HuH-7 (cell line): ENCODE results near the gene SNPH.
"Not testable (repeated sequence)": the region's sequence is repeated elsewhere in the genome, so short reads cannot be mapped to it uniquely, and the experiment has no call there.

Source experiments
- DNase-seq: peaks from one replicate; pipeline ENCODE4 v3.0.0; 2011; ENCODE audit warnings: low spot score

SNPH gene

GRCh38 chr20:1266167-1266973, at the start of gene SNPH:
SNPH (plus strand) TSS chr20:1266294; CDS start chr20:1296240, 29,946 bp downstream.
- DNase-seq: peak; percentile 64

GRCh38 chr20:1216527-1217427, 49.3 kb upstream of the SNPH start:
- DNase-seq: not testable (repeated sequence)

- DNase-seq: not testable (repeated sequence)
Observed at GRCh38 chr20:1222750-1223149, 43.3 kb upstream of the SNPH start.

- no peak for DNase-seq
Observed at GRCh38 chr20:1224205-1224890, 41.7 kb upstream of the SNPH start.

- DNase-seq: peak; percentile 93
Observed at GRCh38 chr20:1225263-1225782, 40.8 kb upstream of the SNPH start.

GRCh38 chr20:1225783-1226654, 40.1 kb upstream of the SNPH start, which contains the start of gene RAD21L1:
RAD21L1 (plus strand) TSS chr20:1226044; CDS start chr20:1228454, 2,410 bp downstream.
- peak; percentile 70 for DNase-seq

GRCh38 chr20:1229541-1229940, 36.6 kb upstream of the SNPH start:
- no peak for DNase-seq

GRCh38 chr20:1232286-1233111, 33.6 kb upstream of the SNPH start:
- no peak for DNase-seq

GRCh38 chr20:1240549-1240948, 25.5 kb upstream of the SNPH start:
- DNase-seq: no peak

GRCh38 chr20:1241456-1241855, 24.6 kb upstream of the SNPH start:
- no peak for DNase-seq

- no peak for DNase-seq
Observed at GRCh38 chr20:1242099-1242498, 24.0 kb upstream of the SNPH start.

- DNase-seq: no peak
Observed at GRCh38 chr20:1242530-1242929, 23.6 kb upstream of the SNPH start.

- no peak for DNase-seq
Observed at GRCh38 chr20:1245578-1245977, 20.5 kb upstream of the SNPH start.

- no peak for DNase-seq
Observed at GRCh38 chr20:1247689-1248088, 18.4 kb upstream of the SNPH start.

GRCh38 chr20:1250282-1250681, 15.8 kb upstream of the SNPH start:
- DNase-seq: not testable (repeated sequence)

GRCh38 chr20:1252416-1252815, 13.7 kb upstream of the SNPH start:
- DNase-seq: no peak

- no peak for DNase-seq
Observed at GRCh38 chr20:1254254-1254653, 11.8 kb upstream of the SNPH start.

- DNase-seq: no peak
Observed at GRCh38 chr20:1255675-1256074, 10.4 kb upstream of the SNPH start.

GRCh38 chr20:1263853-1264252, 2.2 kb upstream of the SNPH start:
- DNase-seq: no peak

GRCh38 chr20:1264727-1265126, 1.4 kb upstream of the SNPH start:
- DNase-seq: no peak
